ENCODE data around the gene ACACA.

DNA sequence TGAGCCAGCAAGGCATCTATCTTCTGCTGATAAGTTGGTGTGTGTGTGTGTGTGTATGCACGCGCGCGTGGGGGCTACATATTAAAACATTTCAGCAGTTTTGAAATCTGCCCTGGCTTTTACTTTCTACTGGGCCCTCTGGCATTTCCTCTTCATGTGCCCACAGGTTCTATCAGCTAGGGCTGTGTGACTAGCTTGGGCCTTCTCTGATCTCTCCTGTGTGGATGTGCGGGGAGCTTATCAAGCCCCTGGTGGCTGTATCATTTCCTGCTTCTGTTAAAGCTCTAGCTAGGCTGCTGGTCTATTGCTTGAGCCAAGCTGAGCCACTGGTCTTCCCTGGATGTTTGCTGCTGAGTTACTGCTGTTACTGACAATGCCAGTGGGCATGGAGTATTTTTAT lies 325.3 kb downstream of the ACACA start:
- TF ChIP-seq CTCF (conservative IDR thresholded peaks at IDR 0.05): no peak
- TF ChIP-seq ZFX (IDR thresholded peaks at IDR 0.05): no peak

All from C4-2B (cell line).